DND-41 (cell line): ENCODE data around the gene ITIH3.

ENCODE experiments used
- ATAC-seq: fragments of 200-7000 bp; cut with Tn5 transposase; 3 replicates; pipeline ENCODE4 v1.9.1; 2021; ENCODE audit warnings: low read depth; ENCODE audit not compliant: insufficient read depth
- DNase-seq: peaks from one replicate; pipeline ENCODE4 v3.0.0-alpha.2; 2020
- H2AFZ ChIP-seq: 2 replicates; pipeline ENCODE4 v1.6.0; 2012; ENCODE audit warnings: low read depth, low read length
- H3K27ac ChIP-seq: 2 replicates; pipeline ENCODE4 v1.5.1; 2012; ENCODE audit warnings: low read length, inconsistent platforms
- H3K27me3 ChIP-seq: fragments of 200-600 bp; sonication (generic); 2 replicates; pipeline ENCODE4 v1.6.0; 2012; ENCODE audit warnings: low read length, mild to moderate bottlenecking, inconsistent platforms; ENCODE audit not compliant: insufficient read depth, poor library complexity
- H3K36me3 ChIP-seq: 2 replicates; pipeline ENCODE4 v1.5.1; 2012; ENCODE audit warnings: low read length, inconsistent platforms; ENCODE audit not compliant: insufficient read depth
- H3K4me1 ChIP-seq: 2 replicates; pipeline ENCODE4 v1.5.1; 2012; ENCODE audit warnings: mild to moderate bottlenecking, low read length; ENCODE audit not compliant: insufficient read depth
- H3K4me2 ChIP-seq: 2 replicates; pipeline ENCODE4 v1.6.0; 2012; ENCODE audit warnings: mild to moderate bottlenecking, moderate library complexity, low read length, inconsistent platforms; ENCODE audit not compliant: insufficient read depth
- H3K4me3 ChIP-seq, 2 experiments: fragments of 200-600 bp in 1 of 2; shearing (Covaris generic) in 1 of 2; 2 replicates each; pipeline ENCODE4 v1.5.1; 2012 to 2016; ENCODE audit warnings: inconsistent platforms in 2 of 2, low read length in 2 of 2, mild to moderate bottlenecking in 2 of 2, low read depth in 1 of 2, moderate library complexity in 1 of 2
- H3K79me2 ChIP-seq: 2 replicates; pipeline ENCODE4 v1.6.0; 2012; ENCODE audit warnings: low read length, inconsistent platforms; ENCODE audit not compliant: insufficient read depth
- H3K9ac ChIP-seq: 2 replicates; pipeline ENCODE4 v1.6.0; 2012; ENCODE audit warnings: low read depth, mild to moderate bottlenecking, inconsistent platforms, low read length, moderate library complexity
- H3K9me3 ChIP-seq: 2 replicates; pipeline ENCODE4 v1.5.1; 2012; ENCODE audit warnings: low read length, moderate library complexity, mild to moderate bottlenecking, inconsistent platforms; ENCODE audit not compliant: insufficient read depth, severe bottlenecking
- H4K20me1 ChIP-seq: 2 replicates; pipeline ENCODE4 v1.6.0; 2012; ENCODE audit warnings: low read length; ENCODE audit not compliant: insufficient read depth
- CTCF ChIP-seq: IDR thresholded peaks from 2 replicates; pipeline ENCODE4 v1.5.1; 2012; ENCODE audit warnings: borderline replicate concordance, low read length, moderate library complexity, mild to moderate bottlenecking; ENCODE audit not compliant: poor library complexity, severe bottlenecking; ENCODE audit errors: extremely low read depth
- EZH2 ChIP-seq: IDR thresholded peaks from 3 replicates; pipeline ENCODE4 v1.6.1; 2012; ENCODE audit warnings: borderline replicate concordance, low read depth, mild to moderate bottlenecking, moderate library complexity, low read length, inconsistent platforms; ENCODE audit not compliant: severe bottlenecking

Gene ITIH3

GRCh38 chr3:52782412-52783210 is 12.0 kb upstream of the ITIH3 start:
- ATAC-seq: no peak
- H3K9me3 ChIP-seq: no peaks in the 10 kb centered on the region

GRCh38 chr3:52783211-52783555 is 11.4 kb upstream of the ITIH3 start:
- H3K4me3 ChIP-seq: no peak overlapping the region
- DNase-seq (no peak), ATAC-seq (no peak)
- no peak overlapping the region for H2AFZ ChIP-seq
- no peaks in the 10 kb centered on the region for H3K9me3 ChIP-seq
- H3K27ac ChIP-seq: no peak overlapping the region
- H3K4me2 ChIP-seq: no peak overlapping the region
- TF ChIP-seq EZH2 (no peak), CTCF (no peak)
- peaks cover 6% of the 10 kb centered on the region for H3K27me3 ChIP-seq
- H3K36me3 ChIP-seq: no peaks in the 10 kb centered on the region
- no peaks in the 10 kb centered on the region for H3K79me2 ChIP-seq
- no peaks in the 10 kb centered on the region for H3K4me1 ChIP-seq
- H4K20me1 ChIP-seq: no peaks in the 10 kb centered on the region
- no peak overlapping the region for H3K9ac ChIP-seq

More at GRCh38 chr3:52782412-52783210, 12.0 kb upstream of the ITIH3 start:
- no peaks in the 10 kb centered on the region for H3K36me3 ChIP-seq
- no peak overlapping the region for H2AFZ ChIP-seq
- H3K4me3 ChIP-seq: no peak overlapping the region
- no peak overlapping the region for H3K4me2 ChIP-seq
- no peak overlapping the region for H3K27ac ChIP-seq
- H3K79me2 ChIP-seq: no peaks in the 10 kb centered on the region
- no peak for DNase-seq
- H4K20me1 ChIP-seq: no peaks in the 10 kb centered on the region
- H3K27me3 ChIP-seq: peaks cover 6% of the 10 kb centered on the region
- H3K4me1 ChIP-seq: no peaks in the 10 kb centered on the region
- no peak for TF ChIP-seq EZH2
- no peak for TF ChIP-seq CTCF
- no peak overlapping the region for H3K9ac ChIP-seq

- no peaks in the 10 kb centered on the region for H3K36me3 ChIP-seq
- H3K27me3 ChIP-seq: peaks cover 6% of the 10 kb centered on the region
- no peak overlapping the region for H2AFZ ChIP-seq
- no peaks in the 10 kb centered on the region for H3K9me3 ChIP-seq
- H3K4me2 ChIP-seq: no peak overlapping the region
- H3K4me1 ChIP-seq: no peaks in the 10 kb centered on the region
- H4K20me1 ChIP-seq: no peaks in the 10 kb centered on the region
- DNase-seq (no peak), ATAC-seq (no peak)
- H3K4me3 ChIP-seq: no peak overlapping the region
- TF ChIP-seq CTCF (no peak), EZH2 (no peak)
- H3K9ac ChIP-seq: no peak overlapping the region
- H3K27ac ChIP-seq: no peak overlapping the region
- H3K79me2 ChIP-seq: no peaks in the 10 kb centered on the region
Observed at GRCh38 chr3:52784021-52784621, 10.5 kb upstream of the ITIH3 start.
